Astrocyte (in vitro differentiated cells and primary cell): ENCODE results near the gene C1orf116.

ENCODE experiments used
- EZH2 ChIP-seq: IDR thresholded peaks from 2 replicates; pipeline ENCODE4 v1.6.1; 2012; ENCODE audit warnings: mild to moderate bottlenecking, low read length, inconsistent platforms; ENCODE audit not compliant: insufficient read depth
- TF ChIP-seq, protein P1 (sequence below): IDR thresholded peaks from 2 replicates; pipeline ENCODE4 v1.5.1; 2011; ENCODE audit warnings: low read depth, mild to moderate bottlenecking, inconsistent platforms, low read length, moderate library complexity; ENCODE audit not compliant: insufficient read depth

DNA sequence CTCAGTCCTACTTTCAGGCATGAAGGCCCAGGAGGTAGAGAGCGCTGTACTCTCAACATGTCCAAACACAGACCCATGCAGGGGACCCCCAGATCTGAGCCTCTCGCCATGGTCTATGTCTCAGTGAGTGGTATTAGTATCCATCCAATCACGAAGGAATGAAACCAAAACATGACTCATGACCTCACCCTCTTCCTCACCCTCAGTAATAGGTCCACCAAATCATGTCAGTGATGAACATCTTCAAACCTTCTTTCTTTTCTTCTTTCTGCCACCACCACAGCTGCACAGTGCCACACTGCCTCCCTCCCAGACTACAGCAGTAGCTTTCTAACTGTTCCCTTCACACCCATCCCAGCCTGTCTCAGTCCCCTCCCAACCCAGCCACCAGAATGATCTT is 16.8 kb downstream of the C1orf116 start:
- TF ChIP-seq, protein P1, sequence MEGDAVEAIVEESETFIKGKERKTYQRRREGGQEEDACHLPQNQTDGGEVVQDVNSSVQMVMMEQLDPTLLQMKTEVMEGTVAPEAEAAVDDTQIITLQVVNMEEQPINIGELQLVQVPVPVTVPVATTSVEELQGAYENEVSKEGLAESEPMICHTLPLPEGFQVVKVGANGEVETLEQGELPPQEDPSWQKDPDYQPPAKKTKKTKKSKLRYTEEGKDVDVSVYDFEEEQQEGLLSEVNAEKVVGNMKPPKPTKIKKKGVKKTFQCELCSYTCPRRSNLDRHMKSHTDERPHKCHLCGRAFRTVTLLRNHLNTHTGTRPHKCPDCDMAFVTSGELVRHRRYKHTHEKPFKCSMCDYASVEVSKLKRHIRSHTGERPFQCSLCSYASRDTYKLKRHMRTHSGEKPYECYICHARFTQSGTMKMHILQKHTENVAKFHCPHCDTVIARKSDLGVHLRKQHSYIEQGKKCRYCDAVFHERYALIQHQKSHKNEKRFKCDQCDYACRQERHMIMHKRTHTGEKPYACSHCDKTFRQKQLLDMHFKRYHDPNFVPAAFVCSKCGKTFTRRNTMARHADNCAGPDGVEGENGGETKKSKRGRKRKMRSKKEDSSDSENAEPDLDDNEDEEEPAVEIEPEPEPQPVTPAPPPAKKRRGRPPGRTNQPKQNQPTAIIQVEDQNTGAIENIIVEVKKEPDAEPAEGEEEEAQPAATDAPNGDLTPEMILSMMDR, result no peak
- TF ChIP-seq EZH2, result no peak
